GM19025 (cell line): ENCODE measurements around the gene IL12RB2.

Source experiments
- ATAC-seq: cut with Tn5 transposase; IDR thresholded peaks from one replicate; pipeline ENCODE4 v1.9.1; 2021; ENCODE audit warnings: mild to moderate bottlenecking, low read depth, moderate library complexity; ENCODE audit not compliant: unreplicated experiment

The IL12RB2 gene

DNA sequence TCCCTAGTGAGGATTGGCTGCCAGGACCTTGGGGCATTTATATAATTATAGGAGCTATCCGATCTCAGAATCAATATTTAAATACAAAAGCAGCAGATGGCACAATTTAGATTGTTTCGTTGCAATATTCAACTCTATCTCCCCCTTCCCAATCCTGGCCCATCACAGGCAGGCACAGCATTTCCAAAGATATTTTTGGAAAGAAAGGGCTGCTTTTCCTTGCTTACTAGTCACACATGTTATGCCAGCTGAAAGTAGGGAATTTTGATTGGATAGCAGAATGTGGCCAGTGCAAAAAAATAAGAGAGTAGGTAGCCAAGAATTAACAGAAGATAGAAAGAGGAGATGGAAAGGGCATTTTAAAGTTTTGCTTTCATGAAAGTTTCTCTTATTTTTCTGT lies 37.9 kb downstream of the IL12RB2 start:
- no peak for ATAC-seq

DNA sequence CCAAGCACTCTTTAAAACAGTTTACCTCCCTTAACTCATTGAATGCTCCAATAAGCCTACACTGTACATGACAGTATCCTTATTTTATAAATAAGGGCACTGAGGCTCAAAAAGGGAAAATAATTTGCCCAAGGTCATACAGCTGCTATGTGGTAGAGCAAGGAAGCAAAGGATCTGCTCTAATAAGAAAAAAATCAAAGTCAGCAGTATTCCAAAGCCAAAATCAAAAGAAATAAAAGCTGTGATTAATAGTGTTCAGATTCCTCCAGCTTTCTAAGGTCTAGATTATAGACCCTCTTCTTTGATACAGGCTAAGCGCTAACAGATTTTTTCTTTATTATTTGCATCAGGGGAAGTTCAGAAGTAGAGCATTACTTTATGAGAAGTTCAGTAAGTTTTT lies 39.3 kb downstream of the IL12RB2 start:
- no peak for ATAC-seq

DNA sequence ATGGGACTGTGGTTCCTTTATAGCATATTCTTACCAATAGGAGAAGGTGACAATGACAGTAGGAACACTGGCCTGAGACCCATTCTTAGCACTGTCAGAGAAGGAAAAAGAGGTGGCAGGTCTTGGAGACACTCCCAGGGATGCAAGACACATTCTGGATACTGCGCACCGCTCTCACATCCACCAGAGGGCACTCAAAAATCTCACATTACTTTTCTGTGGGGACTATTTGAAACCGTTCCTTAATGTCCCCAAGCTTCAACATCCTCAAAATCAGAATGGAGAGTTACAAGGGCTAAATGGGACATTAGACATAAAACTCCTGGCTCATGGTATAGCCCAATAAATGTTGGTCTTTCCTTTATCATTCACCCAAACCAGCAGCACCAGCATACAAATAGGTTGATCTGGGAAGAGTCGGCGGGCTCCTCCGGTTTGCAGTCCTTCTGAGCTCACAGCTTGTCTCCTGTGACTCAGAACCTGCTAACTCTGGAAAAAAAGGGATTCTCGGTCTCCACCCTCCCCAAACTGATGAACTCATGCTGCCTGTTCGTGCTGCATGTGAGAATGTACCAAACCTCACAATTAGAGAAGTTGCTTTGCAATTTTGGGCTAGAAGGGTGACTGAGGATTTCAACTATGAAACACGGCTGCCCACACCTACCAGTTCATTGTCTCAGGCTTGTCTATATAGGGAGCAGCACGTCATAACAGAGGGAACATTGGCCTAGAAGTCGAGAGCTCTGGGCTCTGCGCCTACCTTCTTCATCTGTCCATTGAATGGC lies 40.2 kb downstream of the IL12RB2 start:
- no peak for ATAC-seq

DNA sequence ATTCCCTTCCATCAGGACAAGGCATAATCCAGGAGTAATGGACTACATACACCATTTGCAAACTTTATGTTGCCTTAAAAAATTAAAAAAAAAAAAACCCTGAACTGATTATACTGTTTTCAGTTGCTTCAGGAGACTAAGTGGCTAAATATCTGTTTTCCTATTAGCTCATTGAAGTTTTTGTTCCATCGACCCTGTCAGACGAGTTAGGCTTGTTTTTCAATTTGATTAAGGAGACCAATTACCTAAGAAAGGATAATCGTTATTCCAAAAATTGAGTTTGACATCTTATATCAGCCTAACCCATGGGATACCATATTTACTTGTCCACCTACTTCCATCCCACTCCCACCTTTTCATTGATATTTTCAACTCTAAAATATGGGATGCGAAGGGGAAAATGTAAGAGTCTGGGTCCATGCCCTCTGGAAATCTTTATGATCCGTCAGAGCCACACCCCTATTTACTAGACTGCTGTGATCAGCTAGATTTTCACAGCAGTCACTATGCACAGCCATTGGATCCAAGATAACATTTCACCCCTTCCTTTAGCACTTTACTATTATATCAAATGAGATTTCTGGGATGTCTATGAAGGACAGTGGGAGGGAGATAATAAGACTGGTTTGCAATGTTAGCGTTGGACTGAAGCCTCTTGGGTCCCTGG lies 41.0 kb downstream of the IL12RB2 start:
- no peak for ATAC-seq

DNA sequence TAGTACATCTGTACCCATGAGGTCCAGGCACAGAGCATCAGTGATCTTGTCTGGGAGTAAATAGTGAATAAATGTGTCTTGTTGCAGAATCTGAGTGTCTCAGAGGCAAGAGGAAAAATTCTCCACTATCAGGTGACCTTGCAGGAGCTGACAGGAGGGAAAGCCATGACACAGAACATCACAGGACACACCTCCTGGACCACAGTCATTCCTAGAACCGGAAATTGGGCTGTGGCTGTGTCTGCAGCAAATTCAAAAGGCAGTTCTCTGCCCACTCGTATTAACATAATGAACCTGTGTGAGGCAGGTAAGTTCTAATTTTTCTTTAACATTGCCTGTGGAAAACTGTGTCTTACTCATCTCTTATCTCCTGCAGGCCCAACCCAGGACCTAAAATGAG lies 43.1 kb downstream of the IL12RB2 start:
- peak; percentile 78 for ATAC-seq

DNA sequence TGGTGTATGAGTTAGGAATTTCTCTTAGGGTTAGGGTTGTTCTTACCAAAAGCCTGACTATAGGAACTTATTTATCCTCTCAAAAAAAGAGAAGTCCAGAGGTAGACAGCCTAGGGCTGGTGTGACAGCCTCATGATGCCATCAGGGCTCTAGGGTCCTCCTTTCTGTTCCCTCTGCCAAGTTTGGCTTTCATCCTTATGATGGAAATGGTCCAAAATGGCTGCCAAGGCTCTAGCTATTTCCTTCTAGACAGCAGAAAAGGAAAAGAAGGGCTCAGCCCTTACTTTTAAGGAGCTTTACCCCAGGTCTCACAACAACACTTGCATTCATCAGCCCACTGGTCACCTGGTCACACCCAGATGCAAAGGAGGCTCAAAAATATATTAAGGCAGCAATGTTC lies 44.5 kb downstream of the IL12RB2 start:
- no peak for ATAC-seq

DNA sequence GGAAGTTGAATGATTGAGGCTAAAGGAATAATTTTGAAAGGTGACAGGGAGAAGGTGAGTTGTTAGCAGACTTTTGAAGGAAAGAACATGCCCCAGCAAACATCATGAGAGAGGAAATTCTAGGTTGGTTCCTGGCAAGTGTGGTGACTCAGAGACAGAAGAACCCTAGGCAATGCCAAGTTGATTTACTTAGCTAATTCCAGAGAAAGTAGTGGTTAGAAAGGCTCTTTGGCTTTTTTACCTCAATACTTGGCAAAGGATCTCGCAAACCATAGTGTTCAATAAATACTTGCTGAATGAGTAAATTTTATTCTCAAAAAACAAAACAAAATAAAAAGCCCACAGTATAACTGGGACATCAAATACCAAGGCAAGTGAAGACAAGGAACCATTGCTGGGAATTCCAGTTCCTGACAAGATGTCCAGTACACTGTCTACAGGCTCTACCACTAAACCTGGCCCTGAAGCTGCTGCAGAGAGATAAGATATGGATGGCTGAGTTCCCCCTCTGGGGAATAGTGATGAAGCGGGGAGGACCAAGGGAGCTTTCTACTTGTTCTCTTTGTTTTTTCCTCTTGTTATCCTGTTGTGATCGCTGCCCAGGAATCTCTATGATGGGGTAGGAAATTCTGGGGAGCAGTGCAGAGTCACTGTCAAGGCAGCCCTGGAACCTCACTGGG lies 48.2 kb downstream of the IL12RB2 start:
- ATAC-seq, result no peak

DNA sequence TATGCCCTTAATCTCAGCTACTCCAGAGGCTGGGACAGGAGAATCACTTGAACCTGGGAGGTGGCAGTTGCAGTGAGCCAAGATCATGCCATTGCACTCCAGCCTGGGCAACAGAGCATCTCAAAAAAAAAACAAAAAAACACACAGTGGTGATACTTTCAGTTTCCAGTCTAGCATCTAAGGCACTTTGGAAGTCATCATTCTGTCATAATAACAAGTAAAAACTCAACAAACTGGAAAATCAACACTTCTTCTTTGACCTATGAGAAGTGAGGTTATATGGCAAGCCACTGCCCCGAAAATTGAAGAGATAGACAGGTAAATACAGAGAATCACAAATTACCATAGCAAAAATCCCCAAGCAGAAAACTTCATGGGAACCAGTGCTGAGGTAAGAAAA lies 51.9 kb downstream of the IL12RB2 start:
- ATAC-seq, result no peak

DNA sequence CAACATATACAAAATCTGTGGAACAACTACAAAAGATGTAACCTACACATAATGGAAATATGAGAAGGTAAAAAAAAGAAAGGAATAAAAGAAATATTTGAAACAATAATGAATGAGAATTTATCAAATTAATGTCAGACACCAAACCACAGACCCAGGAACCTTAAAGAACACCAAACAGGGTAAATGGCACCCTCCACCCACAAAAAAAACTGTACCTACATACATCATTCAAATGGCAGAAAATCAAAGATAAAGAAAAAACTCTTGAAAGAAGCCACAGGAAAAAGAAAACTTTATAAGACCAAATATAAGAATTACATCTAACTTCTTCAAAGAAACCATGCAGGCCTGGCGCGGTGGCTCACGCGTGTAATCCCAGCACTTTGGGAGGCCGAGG lies 54.0 kb downstream of the IL12RB2 start:
- no peak for ATAC-seq

DNA sequence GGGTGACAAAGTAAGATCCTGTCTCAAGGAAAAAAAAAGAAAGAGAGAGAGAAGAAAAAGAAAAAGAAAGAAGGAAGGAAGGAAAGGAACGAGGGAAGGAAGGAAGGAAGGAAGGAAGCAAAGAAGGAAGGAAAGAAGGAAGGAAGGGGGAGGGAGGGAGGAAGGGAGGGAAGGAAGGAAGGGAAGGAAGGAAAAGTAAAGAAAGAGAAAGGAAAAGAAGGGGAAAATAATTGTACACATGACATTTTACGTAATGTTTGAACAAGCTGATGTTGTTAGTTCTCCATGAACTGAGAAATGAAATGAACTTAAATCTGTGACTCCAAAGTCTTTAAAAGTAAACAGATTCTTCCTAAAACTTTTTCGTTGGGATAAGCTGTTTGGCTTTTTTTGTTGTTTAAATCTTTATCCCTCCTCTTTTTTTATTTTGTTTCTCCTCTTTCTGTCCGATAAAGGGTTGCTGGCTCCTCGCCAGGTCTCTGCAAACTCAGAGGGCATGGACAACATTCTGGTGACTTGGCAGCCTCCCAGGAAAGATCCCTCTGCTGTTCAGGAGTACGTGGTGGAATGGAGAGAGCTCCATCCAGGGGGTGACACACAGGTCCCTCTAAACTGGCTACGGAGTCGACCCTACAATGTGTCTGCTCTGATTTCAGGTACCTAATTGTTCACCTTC lies 59.8 kb downstream of the IL12RB2 start:
- ATAC-seq, result no peak

DNA sequence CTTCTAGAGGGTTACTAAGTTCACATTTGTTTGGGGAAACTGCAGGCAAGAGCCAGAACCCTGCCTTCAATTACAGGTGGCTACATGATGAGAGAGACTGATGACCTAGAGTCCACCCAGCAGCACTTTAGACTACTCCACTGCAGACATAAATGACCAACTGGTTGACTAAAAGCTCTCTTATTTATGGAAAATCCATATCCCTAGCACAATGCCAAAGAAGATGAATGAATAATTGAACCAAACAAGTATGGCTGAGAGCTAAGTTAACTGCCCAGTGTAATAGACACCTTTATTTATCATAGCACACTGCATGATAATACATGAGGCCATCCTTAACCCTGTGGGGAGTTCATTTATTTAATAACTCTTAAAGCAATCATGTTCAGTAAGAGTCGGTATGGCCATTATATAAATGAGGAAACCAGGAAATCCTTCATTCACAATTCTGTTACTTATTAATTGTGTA lies 60.4 kb downstream of the IL12RB2 start:
- no peak for ATAC-seq

DNA sequence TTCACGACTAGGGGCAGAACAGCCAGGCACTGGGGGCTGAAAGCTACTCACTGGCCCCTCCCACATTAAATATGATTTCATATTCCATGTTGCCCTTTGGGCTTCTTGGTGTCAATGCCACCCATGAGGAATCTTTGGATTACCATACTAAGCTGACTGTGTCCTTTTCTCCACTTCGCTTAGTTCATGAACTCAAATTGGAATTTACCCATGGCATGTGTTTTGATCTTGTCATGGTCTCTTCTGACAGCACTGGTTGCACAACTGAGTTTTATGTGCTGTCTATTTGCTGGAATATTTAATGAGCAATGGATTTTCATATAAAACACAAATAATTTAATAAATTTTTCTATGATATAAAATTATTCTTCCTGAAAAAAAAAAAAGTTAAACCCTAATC lies 63.4 kb downstream of the IL12RB2 start:
- ATAC-seq, result no peak

DNA sequence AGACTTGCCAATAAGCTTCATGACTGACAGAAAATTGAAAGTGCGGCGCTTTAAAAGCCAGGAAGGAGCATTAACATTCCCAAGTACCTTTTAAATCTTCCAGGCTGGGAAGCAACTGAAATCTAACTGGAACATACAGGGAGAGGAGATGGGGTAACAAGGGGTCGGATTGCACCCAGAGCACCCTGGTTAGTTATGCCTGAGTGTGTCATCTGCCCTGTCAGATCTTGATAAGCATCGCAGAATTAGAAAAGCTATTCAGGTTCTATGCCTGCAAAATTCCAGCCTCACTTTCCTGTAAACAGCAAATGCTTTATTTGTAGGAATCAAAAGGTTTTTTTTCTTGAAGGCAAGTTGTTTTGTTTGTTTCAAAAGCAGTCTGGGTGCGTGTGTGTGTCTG lies 64.0 kb downstream of the IL12RB2 start:
- ATAC-seq, result no peak

DNA sequence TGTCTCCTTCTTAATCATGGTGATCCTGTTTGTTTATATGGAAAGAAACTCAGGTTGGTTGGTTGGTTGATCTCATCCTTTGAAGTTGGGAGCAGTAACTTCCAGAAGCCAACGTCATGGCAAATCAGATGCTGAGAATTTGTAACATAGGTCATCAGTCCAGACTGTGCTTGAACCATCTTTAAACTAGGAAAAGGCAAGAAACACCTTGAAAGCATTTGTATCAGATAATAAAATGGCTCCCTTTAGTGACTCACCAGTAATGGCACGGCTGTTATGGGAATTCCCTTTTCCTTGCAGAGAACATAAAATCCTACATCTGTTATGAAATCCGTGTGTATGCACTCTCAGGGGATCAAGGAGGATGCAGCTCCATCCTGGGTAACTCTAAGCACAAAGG lies 64.5 kb downstream of the IL12RB2 start:
- ATAC-seq, result no peak

DNA sequence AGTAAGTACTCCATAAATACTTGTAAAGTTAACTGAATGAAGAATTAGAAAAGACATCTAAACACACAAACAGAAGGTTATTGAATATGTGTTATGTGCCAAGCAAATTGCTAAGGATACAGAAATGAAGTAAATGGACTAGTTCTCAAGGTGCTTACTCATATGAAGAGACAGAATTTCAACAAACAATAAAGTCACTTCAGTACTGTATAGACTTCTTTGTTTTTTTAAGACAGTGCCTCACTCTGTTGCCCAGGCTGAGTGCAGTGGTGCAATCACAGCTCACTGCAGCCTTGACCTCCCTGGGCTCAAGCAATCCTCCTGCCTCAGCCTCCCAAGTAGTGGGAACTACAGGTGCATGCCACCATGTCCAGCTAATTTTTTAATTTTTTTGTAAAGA lies 65.2 kb downstream of the IL12RB2 start:
- no peak for ATAC-seq

DNA sequence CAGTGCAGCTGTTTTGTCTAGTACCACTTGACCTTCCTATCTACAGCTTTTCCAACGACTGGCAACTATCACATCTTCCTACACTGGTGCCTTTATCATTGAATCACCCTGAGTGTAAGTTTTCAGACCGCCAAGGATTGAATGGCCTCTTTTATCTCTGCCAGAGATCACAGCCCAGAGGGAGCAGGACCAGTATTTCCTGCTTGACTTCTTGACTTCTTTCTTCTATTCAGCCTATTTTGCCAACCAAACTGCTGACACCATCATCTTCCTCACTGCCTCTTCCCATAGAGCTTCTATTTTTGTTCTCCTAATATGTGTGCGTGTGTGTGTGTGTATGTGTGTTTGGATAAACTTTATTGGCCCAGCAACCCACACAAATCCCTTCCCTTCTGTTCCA lies 68.7 kb downstream of the IL12RB2 start:
- no peak for ATAC-seq

DNA sequence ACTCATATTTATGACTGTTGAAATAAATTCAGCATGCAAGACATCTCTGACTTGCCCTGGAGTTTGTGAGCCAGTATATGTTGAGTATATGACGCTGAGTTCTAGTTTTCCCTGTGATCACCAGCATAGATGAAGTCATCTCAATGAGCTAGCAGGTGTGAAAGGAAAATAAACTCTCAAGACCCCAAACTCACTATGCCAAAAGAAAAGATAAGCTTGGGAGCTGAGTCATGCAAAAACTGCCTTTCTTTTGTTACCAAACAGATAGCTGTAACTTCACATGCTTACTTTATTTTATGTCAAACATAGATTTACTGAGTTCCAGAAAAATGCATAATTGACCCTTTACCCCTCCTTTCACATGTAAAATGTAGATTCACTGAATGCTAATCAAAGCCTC lies 69.6 kb downstream of the IL12RB2 start:
- ATAC-seq, result no peak

DNA sequence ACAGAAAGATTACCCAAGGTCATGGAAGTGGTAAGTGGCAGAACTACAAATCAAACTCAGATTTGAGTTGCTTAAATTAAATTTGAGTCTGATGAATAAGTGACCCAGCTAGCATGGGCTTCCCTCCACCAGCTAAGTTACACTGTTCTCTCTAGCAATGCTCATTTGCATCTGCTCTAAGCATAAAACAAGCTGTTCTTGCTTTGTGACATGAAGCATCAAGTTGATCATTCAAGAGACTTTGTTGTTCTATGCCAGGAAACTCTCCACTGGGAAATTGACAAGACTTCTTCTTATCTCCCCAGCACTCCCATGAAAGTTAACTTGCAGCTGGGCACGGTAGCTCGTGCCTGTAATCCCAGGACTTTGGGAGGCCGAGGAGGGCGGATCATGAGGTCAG lies 73.5 kb downstream of the IL12RB2 start:
- no peak for ATAC-seq

DNA sequence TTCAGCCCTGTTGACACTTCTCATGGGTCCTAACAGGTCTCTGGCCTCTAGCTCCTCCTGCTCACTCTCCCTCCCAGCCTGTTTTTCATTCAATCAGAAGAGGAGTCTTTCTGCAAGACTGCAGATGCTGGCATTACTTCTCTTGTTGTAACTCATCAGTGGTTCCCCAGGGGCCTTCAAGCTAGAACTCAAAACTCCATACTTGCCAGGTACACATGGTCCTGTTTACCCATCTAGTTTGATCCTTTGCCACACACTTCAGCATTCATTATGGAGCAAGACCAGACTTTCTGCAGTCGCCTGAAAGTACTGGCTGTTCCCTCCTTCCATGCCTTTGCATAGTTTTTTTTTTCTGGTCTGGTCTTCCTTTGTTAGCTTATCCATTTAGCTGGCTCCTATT lies 74.6 kb downstream of the IL12RB2 start:
- no peak for ATAC-seq

DNA sequence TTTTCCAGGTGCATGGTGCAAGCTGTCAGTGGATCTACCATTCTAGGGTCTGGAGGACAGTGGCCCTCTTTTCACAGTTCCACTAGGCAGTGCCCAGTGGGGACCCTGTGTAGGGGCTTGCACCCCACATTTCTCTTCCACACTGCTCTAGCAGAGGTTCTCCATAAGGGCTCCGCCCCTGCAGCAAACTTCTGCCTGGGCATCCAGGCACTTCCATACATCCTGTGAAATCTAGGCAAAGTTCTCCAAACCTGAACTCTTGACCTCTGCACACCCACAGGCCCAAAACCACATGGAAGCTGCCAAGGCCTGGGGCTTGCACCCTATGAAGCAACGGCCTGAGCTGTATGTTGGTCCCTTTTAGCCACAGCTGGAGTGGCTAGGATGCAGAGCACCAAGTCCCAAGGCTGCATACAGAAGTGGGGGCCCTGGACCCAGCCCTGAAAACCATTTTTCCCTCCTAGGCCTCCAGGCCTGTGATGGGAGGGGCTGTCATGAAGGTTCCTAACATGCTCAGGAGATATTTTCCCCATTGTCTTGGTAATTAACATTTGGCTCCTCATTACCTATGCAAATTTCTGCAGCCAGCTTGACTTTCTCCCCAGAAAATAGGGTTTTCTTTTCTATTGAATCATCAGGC lies 76.4 kb downstream of the IL12RB2 start:
- ATAC-seq, result no peak
